ENCODE results near the gene EXOC3L4. TPM values are rescaled to one million over a fixed set of nuclear protein-coding genes. Genes with fewer than 3 reads are reported as not detected.

EXOC3L4 gene
- polyA plus RNA-seq, 1 donor (not counting 4 experiments of a cell fraction or from before 2014, with no cell fraction given), result not detected

GRCh38 chr14:103109535-103110441 is 15.3 kb downstream of the EXOC3L4 start:
- TF ChIP-seq CTCF (optimal IDR thresholded peaks at IDR 0.05 in 1 of 3, IDR thresholded peaks at IDR 0.05 in 1 of 3, conservative IDR thresholded peaks at IDR 0.05 in 1 of 3; ENCODE audit: extremely low read depth in 1 of 3, insufficient read depth in 2 of 3, low read length in 3 of 3) (no peak), EZH2 (IDR thresholded peaks at IDR 0.05; ENCODE audit: low read length) (no peak)
- H3K4me1 ChIP-seq (ENCODE audit: control insufficient read depth, extremely low read depth, insufficient read depth, low read length), result no peaks in the 10 kb centered on the region
- H3K27me3 ChIP-seq (ENCODE audit: control insufficient read depth, extremely low read depth, insufficient read depth, low read length), result peaks cover 32% of the 10 kb centered on the region
- dilution Hi-C loops (cut with MboI; ENCODE audit: extremely low pct_ligation_motif_present, low sequenced_read_pairs), result no loop called here
- H3K4me3 ChIP-seq (ENCODE audit: control insufficient read depth in 2 of 3, extremely low read depth in 1 of 3, insufficient read depth in 2 of 3, low read depth in 1 of 3, low read length in 3 of 3), result no peak overlapping the region
- H4K20me1 ChIP-seq (ENCODE audit: control insufficient read depth, extremely low read depth, insufficient read depth, low read length), result peaks cover 2% of the 10 kb centered on the region
- FAIRE-seq, result no peak
- no peak overlapping the region for H3K4me2 ChIP-seq (ENCODE audit: control insufficient read depth, extremely low read depth, insufficient read depth, low read depth, low read length)
- no peaks in the 10 kb centered on the region for H3K9me3 ChIP-seq (ENCODE audit: control insufficient read depth, low read depth, low read length)
- no peaks in the 10 kb centered on the region for H3K36me3 ChIP-seq (ENCODE audit: control insufficient read depth in 2 of 2, extremely low read depth in 1 of 2, insufficient read depth in 2 of 2, low read length in 2 of 2)
- H2AFZ ChIP-seq (ENCODE audit: control insufficient read depth, low read length), result no peak overlapping the region
- no peaks in the 10 kb centered on the region for H3K9me1 ChIP-seq (ENCODE audit: control insufficient read depth, extremely low read depth, insufficient read depth, low read length)
- no peak overlapping the region for H3K9ac ChIP-seq (ENCODE audit: control insufficient read depth, extremely low read depth, insufficient read depth, low read length)
- no peak overlapping the region for H3K27ac ChIP-seq (ENCODE audit: control insufficient read depth, insufficient read depth, low read length)
- DNase-seq (ENCODE audit: low read depth, low spot score), result no peak
- H3K79me2 ChIP-seq (ENCODE audit: control insufficient read depth, insufficient read depth, low read length), result no peaks in the 10 kb centered on the region

GRCh38 chr14:103110681-103111231 is 16.2 kb downstream of the EXOC3L4 start:
- dilution Hi-C loops (cut with MboI; ENCODE audit: extremely low pct_ligation_motif_present, low sequenced_read_pairs), result no loop called here
- Histone ChIP-seq H3K4me3 (ENCODE audit: control insufficient read depth in 2 of 3, extremely low read depth in 1 of 3, insufficient read depth in 2 of 3, low read depth in 1 of 3, low read length in 3 of 3) (no peak overlapping the region), H3K4me2 (ENCODE audit: control insufficient read depth, extremely low read depth, insufficient read depth, low read depth, low read length) (no peak overlapping the region), H2AFZ (ENCODE audit: control insufficient read depth, low read length) (no peak overlapping the region), H3K9me1 (ENCODE audit: control insufficient read depth, extremely low read depth, insufficient read depth, low read length) (no peaks in the 10 kb centered on the region), H3K27ac (ENCODE audit: control insufficient read depth, insufficient read depth, low read length) (no peak overlapping the region), H4K20me1 (ENCODE audit: control insufficient read depth, extremely low read depth, insufficient read depth, low read length) (peaks cover 2% of the 10 kb centered on the region), H3K4me1 (ENCODE audit: control insufficient read depth, extremely low read depth, insufficient read depth, low read length) (no peaks in the 10 kb centered on the region), H3K9me3 (ENCODE audit: control insufficient read depth, low read depth, low read length) (no peaks in the 10 kb centered on the region), H3K27me3 (ENCODE audit: control insufficient read depth, extremely low read depth, insufficient read depth, low read length) (peaks cover 30% of the 10 kb centered on the region), H3K79me2 (ENCODE audit: control insufficient read depth, insufficient read depth, low read length) (no peaks in the 10 kb centered on the region), H3K9ac (ENCODE audit: control insufficient read depth, extremely low read depth, insufficient read depth, low read length) (no peak overlapping the region), H3K36me3 (ENCODE audit: control insufficient read depth in 2 of 2, extremely low read depth in 1 of 2, insufficient read depth in 2 of 2, low read length in 2 of 2) (no peaks in the 10 kb centered on the region)
- DNase-seq (ENCODE audit: low read depth, low spot score), result no peak
- no peak for FAIRE-seq
- TF ChIP-seq CTCF (optimal IDR thresholded peaks at IDR 0.05 in 1 of 3, IDR thresholded peaks at IDR 0.05 in 1 of 3, conservative IDR thresholded peaks at IDR 0.05 in 1 of 3; ENCODE audit: extremely low read depth in 1 of 3, insufficient read depth in 2 of 3, low read length in 3 of 3), result no peak
- TF ChIP-seq EZH2 (IDR thresholded peaks at IDR 0.05; ENCODE audit: low read length), result no peak
